ENCODE results near the gene HCFC1.

The HCFC1 gene

GRCh38 chrX:153971450-153972367 is at the start of gene HCFC1:
TSS of gene HCFC1 (minus strand) at chrX:153971818. CDS start at chrX:153970840, 978 bp downstream.
- DNase-seq (ENCODE audit: low read depth in 2 of 2): peak; percentile 81 to 84

DNA sequence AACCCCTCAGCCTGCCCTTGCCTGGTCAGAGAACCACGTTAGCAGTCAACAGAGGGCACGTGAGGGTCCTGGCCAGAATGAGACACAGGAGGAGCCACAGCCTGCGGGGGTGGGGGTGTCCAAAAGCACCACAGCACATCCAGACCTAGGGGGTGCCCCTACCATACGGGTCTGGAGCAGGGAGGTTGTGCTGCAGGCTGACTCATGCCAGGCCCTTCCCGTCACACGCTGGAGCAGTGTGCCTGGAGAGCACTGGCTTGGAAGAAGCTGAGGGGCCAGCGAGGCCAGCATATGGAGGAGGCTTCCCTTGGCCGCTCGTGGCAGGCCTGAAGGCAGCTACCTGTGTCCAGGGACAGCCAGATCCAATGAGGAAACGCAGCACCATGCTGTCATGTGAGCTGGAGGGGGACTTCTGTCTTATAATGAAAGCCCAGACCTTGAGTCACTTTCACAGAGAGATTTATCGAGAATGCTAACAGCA is 49.6 kb upstream of the HCFC1 start:
- no peak for DNase-seq (ENCODE audit: low read depth in 2 of 2)

DNA sequence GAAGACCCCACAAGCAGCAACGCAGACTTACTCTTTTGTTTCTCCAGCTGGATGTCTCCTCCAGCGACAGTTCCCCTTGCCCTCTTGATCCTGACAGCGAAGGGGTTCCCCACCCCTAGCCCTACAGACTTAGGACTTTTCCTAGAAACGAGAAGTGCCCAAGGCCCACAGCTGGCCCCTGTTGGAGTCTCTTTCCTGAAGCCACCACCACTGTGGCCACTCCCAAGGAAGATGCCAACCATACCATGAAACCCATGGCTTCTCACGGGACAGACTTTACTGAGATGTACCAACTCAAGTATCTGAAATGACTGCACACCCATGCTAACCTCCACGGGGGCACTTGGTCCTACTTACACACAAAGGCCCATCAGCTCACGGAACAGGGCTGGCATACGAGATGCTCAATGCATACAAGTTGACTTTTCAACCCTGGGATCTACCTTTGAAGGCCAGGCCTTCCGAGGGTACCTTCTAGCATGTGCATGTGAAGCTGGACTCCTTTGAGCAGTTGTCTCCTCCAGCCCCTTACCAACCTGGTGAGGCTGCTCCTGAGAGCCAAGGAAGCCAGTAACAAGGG is 49.0 kb upstream of the HCFC1 start:
- no peak for DNase-seq (ENCODE audit: low read depth in 2 of 2)

- peak in 1 of 2 donors; percentile 18 for DNase-seq (ENCODE audit: low read depth in 2 of 2)
These were observed 48.3 kb upstream of the HCFC1 start, which contains the start of gene IRAK1 for GRCh38 chrX:154019633-154020528. TSS of gene IRAK1 (minus strand) at chrX:154019902. CDS start at chrX:154019812, 90 bp downstream.

DNA sequence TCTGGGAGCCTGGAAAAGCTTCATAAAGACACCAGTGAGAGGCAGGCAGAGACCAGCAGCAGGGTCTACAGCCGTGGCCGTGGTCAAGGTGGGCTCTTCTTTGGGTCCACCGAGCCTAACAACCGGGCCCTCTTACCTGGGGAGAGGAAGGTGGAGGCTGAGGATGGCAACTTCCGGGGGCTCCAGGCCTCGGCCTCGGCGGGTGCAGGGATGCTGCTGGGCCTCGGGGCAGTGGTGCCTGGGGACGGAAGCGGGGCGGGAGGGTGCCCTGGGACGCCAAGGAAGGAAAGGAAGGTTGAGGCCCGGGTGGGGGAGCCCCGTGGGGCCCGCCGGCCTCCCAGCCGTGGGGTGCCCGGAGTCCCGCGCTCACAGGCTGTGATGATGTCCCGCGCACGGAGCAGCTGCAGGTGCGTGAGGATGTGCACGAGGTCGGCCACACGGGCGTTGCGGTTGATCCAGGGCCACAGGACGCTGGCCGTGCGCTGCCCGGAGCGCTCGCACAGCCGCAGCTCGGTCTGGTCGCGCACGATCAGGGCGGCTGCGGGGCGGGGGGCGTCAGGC is 47.5 kb upstream of the HCFC1 start:
- DNase-seq (ENCODE audit: low read depth in 2 of 2): no peak

DNA sequence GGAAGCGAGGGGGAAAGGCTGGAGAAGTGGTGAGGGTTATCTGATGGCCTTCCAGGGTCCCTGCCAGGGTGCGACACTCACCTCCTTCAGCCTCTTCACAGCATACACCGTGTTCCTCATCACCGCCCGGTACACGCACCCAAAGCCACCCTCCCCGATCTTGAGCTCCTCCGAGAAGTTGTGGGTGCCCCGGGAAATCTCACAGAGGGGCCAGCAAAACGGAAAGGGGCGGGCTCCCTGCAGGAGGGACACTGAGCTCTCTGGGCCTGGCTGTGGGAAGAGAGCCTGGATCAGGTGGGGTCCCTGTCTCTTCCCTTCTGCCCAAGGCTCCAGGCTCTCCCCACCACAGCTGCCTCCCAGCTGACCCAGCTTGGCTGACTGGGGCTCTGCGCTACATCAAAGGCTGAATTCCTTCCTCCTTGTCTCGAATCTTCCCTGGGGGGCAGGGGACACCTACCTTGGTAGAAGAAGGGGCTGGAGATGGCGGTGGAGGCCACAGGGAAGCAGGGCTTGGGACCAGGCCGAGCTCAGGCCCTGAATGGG is 47.0 kb upstream of the HCFC1 start:
- DNase-seq (ENCODE audit: low read depth in 2 of 2): no peak

DNA sequence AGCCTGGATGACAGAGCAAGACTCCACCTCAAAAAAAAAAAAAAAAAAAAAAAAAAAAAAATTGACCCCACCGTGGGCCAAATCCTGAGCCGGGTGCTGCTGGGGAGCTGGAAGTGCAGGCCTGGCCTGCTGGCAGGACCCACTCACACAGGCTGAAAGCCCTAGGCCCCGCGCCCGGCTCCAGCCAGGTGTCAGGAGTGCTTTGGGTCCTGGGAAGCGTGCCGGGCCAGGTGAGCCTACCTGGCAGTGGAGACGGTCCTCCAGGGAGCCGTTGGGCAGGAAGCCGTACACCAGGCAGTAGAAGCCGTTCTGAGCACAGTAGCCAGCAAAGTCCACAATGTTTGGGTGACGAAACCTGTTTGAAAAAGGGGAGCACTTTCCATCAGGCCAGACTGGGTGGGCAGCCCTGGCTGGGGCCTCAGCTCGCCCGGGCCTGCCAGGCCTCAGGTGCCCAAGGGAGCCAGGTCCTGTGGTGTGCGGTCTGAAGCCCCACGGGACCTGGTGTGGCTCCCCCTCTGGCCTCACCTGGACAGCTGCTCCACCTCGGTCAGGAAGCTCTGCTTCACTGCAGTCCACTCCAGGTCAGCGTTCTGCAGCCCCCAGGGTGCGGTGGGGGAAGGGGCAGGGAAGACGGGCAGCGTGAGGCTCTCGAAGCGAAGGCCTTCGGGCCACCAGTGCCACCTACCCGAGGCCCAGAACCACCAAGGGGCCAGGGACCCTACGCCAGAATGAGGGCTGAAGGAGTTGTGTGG is 46.3 kb upstream of the HCFC1 start:
- DNase-seq (ENCODE audit: low read depth in 2 of 2): no peak

DNA sequence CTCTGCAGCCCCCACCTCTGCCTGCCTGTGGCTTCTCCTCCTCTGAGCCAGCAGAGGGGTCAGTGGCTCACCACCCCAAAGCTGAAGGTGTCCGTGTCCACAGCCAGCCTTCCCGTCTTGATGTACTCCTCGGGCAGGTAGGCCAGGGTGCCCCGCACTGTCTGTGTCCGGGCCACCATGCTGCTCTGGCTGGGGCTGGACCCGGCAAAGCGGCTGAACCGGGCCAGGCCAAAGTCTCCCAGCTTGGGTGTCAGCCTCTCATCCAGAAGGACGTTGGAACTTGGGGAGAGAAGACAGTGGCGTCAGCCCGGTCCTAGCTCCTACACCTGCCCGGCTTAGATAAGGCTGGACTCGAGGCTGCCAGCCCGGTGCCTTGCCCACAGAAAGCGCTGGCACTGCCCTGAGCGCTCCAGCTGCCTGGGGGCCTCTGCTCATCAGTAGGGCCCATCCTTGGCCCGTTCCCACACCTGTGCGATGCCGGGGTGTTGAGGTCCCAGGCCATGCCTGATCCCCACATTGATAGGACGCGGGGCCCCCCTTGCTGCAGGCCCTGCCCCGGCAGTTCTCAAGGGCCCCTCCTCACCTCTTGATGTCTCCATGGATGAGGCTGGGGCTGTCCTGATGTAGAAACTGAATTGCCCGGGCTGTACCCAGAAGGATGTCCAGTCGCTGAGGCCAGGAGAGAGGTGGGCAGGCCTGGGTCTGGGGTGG is 44.9 kb upstream of the HCFC1 start:
- no peak for DNase-seq (ENCODE audit: low read depth in 2 of 2)

DNA sequence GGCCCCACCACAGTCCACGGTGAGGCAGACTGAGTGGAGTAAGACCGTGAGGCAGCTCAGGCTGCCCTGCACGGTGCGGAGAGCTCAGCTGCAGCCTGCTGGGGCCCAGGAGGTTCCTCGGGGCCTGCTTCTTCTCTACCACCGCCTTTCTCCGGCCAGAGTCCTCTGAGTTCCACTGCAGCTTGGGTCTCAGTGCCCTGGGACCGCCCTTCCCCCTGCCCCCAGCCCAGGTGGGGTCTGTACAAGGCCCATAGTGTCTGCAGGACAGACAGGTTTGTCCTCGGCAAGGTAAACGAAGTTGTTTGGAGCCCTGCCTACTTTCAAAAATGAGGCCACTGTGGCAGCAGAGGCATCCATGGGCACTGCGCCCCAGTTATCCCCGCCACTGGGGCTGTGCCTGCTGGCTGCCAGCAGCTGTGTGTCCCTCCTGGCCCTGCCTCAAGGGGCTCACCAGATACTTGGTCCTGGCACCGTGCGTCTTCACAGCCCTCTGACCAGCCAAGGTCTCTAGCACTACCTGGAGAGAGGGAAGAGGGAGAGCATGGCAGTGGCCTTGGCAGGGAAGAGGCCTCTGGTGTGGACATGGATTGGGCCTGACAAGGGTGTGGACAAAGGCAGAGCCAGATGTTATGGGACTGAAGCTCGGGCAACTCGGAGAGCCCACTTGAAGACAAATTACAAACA is 44.1 kb upstream of the HCFC1 start:
- no peak for DNase-seq (ENCODE audit: low read depth in 2 of 2)

- no peak for DNase-seq (ENCODE audit: low read depth in 2 of 2)
These were observed 43.1 kb upstream of the HCFC1 start for GRCh38 chrX:154014429-154015380.

DNA sequence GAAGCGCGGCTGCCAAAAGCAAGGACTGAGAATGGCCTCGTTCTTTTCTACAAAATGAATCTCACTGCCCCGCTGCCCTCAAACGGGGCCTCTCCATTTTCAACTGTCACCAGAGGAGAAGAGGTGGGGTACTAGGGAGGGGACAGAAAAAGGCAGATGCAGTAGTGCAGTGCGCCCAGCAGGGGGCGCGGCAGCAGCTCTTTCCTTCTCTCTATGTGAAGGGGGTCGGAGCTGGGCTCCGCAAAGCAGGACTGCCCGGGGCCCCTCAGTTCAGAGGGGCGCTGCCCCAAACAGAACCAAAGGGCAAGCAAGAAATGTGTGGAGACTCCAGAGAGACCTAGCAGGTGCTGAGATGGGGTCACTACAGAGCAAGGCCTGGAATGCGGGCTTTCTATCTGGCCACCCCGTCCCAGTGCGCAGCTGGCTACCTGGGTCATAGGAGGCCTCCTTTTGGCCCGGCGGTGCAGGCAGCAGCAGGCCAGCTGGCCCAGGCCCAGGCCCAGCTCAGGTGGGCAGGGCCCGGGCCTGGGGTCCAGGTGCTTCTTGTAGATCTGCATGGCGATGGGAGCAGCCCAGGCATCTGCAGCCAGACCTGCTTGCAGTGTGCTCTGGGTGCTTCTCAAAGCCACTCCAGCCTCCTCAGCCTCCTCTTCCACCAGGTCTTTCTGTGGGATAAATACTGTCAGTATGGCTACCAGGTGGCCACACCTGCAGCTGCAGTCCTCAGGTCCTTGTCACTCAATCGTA is 42.2 kb upstream of the HCFC1 start:
- no peak for DNase-seq (ENCODE audit: low read depth in 2 of 2)

DNA sequence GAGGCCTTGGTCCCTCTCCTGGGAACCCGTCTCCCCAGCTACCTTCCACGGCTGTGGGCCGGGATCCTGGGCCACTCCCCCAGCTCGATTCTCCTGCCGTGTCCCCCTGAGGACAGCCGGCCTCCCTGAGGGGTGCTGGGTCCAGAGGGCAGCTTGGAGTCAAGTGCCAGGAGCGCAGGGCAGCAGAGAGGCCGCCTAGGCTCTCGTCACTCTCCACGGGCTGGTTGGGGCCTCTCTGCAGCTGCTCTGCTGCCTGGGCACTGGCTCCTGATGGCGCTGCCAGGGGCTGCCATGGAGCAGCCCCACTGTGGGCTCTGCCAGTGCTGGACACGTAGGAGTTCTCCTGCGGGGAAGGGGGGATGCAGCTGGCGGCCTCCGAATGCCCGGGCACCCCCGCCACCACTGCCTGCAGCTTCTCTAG is 41.4 kb upstream of the HCFC1 start:
- DNase-seq (ENCODE audit: low read depth in 2 of 2): no peak

GRCh38 chrX:154012336-154012991 is 40.8 kb upstream of the HCFC1 start:
- no peak for DNase-seq (ENCODE audit: low read depth in 2 of 2)

DNA sequence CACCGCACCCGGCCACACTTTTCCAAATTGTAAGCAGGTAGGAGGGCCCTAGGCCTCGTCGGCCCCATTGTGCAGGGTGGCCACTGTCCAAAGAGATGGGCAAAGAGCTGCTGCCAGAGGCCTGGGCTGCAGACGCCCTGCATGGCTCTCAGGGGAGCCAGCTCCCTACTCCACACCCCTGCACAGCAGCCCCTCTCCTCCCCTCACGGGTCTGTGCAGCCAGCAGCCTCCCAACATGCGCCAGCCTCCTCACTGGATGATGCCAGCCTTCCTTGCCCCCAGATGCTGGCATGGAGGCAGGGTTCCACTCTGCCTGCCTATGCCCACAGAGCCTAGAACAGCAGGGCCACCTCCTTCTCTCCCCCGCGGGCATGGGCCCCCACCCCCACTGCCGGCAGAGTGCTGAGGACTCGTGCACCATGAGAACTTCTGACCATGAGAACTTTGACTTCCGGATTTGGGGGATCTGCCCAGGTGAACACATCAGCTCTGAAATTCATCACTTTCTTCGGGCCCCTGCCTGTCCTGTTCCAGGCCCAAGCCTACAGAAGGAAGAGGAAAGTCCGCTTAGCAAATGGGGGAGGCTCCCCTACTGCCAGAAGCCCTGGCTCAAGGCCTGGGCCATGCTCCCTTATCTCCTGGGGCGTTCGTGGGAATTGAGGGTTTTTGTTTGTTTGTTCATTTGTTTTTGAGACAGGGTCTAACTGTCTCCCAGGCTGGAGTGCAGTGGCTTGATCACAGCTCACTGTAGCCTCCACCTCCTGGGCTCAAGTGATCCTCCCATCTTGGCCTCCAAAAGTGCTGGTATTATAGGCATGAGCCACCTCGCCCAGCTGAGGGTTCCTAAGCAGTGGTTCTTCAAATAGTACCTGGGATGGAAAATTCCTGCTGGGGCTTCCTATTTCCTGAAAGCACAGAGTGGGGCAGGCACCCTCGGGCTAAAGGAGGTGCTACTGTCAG is 40.0 kb upstream of the HCFC1 start:
- no peak for DNase-seq (ENCODE audit: low read depth in 2 of 2)

GRCh38 chrX:154010330-154011087 is 38.9 kb upstream of the HCFC1 start:
- no peak for DNase-seq (ENCODE audit: low read depth in 2 of 2)
